DMS53 (cell line): Measurements from ENCODE around the gene ADAP1.

ENCODE experiments used
- DNase-seq: peaks from one replicate; lab custom pipeline; 2025; lab: John Stamatoyannopoulos, UW

The ADAP1 gene

GRCh38 chr7:863106-863505, 91.4 kb downstream of the ADAP1 start:
- no peak for DNase-seq

DNA sequence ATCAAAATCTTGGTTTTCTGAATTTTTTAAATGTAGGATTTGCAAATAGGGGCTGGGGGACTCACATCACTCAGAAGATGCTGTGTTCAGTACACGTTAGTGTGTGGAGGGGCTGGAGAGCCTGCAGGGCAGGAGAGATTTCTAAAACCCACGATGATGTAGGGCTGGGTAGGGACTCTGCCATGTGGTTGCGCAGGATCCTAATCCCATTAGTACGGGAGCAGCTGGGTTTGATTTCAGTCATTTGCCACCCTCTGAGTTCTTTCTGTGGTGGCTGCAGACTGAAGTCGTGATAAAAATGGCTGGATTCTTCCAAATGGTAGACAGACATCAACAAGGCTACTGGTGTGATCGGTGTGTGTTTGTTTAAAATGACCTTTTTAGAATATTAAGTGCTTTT, 92.3 kb downstream of the ADAP1 start:
- DNase-seq, result no peak

- DNase-seq, result no peak
These were observed 93.3 kb downstream of the ADAP1 start for GRCh38 chr7:861222-861621.

DNA sequence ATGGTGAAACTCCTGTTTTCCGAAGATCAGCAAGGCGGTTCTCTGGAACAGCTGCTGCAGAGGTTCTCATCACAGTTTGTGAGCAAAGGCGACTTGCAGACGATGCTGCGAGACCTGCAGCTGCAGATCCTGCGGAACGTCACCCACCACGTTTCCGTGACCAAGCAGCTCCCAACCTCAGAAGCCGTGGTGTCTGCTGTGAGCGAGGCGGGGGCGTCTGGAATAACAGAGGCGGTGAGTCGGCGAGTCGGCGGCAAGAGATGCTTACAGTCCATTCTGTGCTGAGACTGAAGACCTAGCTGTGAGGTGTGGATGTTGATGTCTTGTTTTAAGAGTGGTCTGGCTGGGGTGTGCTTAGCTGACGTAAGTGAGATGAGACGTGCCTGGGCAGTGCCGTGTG, 94.3 kb downstream of the ADAP1 start:
- no peak for DNase-seq

DNA sequence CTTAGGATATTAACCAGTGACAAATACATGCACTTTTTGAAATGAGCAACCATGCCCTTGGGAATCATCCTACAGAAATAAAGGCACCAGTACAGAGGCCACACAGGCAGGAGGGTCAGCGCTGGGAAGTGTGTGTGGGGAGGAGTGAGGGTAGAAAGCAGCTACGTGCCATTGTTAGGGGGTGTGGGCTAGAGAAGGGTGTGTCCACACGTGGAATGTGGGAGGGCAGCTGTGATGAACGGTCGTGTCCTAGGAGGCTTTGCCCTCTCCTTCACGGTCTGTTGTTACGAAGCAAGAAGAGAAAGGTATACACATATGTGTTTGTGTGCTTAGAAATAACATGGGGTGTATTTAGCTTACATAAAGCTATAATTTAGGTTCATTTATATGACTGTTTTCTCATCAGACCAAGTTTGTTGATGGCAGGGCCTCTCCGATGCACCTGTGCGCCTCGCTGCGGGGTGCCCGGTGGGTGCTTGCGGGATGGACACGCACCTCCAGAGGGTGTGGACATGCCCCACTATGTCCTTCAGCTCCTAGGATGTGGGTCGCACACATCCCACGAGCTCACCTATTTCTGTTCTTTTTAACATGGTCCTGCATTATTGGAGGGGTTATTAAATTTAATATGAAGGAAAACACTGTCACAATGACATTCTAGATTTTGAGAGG, 95.0 kb downstream of the ADAP1 start:
- DNase-seq, result no peak

GRCh38 chr7:857661-858060, 96.8 kb downstream of the ADAP1 start:
- DNase-seq, result no peak

GRCh38 chr7:856444-857095, 97.9 kb downstream of the ADAP1 start:
- no peak for DNase-seq

GRCh38 chr7:855686-856369, 98.7 kb downstream of the ADAP1 start:
- no peak for DNase-seq

- DNase-seq, result no peak
These were observed 100.2 kb downstream of the ADAP1 start for GRCh38 chr7:854118-854775.

- DNase-seq, result no peak
These were observed 100.9 kb downstream of the ADAP1 start for GRCh38 chr7:853366-854117.

DNA sequence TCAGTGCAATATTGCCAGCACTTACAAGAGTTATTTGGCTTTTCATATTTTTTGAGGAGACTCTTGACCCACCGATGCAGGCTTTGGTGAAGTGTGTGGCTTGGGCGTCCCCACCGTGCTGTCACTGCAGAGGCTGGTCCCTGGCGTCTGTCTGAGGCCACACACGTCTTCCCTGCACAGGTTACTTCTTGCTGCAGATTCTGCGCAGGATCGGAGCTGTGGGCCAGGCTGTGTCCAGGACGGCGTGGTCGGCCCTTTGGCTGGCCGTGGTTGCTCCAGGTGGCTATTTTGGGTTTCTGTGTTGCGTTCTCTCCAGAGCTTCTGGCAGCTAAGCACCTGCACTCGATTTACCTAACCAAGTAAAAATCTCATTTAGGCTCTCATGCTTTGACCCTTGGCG, 103.3 kb downstream of the ADAP1 start:
- DNase-seq, result no peak

DNA sequence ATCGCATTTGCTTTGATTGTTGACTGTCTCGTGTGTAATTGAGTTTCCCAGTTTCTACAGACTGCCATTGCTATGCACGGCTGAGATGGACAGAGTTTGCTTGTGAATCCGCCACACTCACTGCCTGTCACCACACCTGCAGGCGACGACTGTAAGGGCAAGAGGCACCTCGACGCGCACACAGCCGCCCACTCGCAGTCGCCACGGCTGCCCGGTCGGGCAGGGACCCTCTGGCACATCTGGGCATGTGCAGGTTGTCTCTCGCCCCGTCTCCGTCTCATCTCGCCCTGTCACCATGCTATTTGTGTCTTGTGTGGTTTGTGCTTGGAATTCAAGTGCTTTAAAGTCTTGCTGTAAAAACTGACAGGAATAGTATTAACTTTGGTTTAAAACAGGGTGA, 104.7 kb downstream of the ADAP1 start:
- no peak for DNase-seq

- no peak for DNase-seq
These were observed 105.3 kb downstream of the ADAP1 start for GRCh38 chr7:849145-849544.
